Natural killer cell (primary cell): ENCODE measurements around the gene ARL13B. TPM values are rescaled to one million over a fixed set of nuclear protein-coding genes. Genes with fewer than 3 reads are reported as not detected.

Experiments
- ATAC-seq, 3 donors: fragments of 150-1000 bp in 2 of 3; fragments of 200-7000 bp in 1 of 3; cut with Tn5 transposase; 1 replicate in 1 of 3; 2 replicates in 2 of 3; pipeline ENCODE4 v1.10.0; 2021; ENCODE audit warnings: mild to moderate bottlenecking in 2 of 3, moderate library complexity in 2 of 3
- DNase-seq, 2 donors: peaks; one replicate each; pipeline versions ENCODE4 v3.0.0 to v3.0.0-alpha.2; 2013 to 2021; ENCODE audit warnings: mixed read lengths in 1 of 2
- H3K27ac ChIP-seq: one replicate; pipeline ENCODE4 v1.5.1; 2013; ENCODE audit warnings: mild to moderate bottlenecking, low read length
- H3K27me3 ChIP-seq: one replicate; pipeline ENCODE4 v1.6.1; 2013; ENCODE audit warnings: low read length; ENCODE audit not compliant: control insufficient read depth, insufficient read depth
- H3K36me3 ChIP-seq: one replicate; pipeline ENCODE4 v1.6.1; 2013; ENCODE audit warnings: low read length; ENCODE audit not compliant: control insufficient read depth, insufficient read depth
- H3K4me1 ChIP-seq: one replicate; pipeline ENCODE4 v1.6.1; 2013; ENCODE audit warnings: low read length; ENCODE audit not compliant: control insufficient read depth, insufficient read depth
- H3K4me3 ChIP-seq: one replicate; pipeline ENCODE4 v1.5.1; 2013; ENCODE audit warnings: low read length
- H3K9me3 ChIP-seq: one replicate; pipeline ENCODE4 v1.6.1; 2013; ENCODE audit warnings: low read length; ENCODE audit not compliant: control insufficient read depth, insufficient read depth
- H3K27ac Mint-ChIP-seq, 2 donors: one replicate each; pipeline ENCODE4 v1.8.0; 2022; ENCODE audit warnings: mild to moderate bottlenecking in 2 of 2, mixed read lengths in 2 of 2, moderate library complexity in 1 of 2
- H3K27me3 Mint-ChIP-seq, 2 donors: one replicate each; pipeline ENCODE4 v1.8.0; 2022; ENCODE audit warnings: low read depth in 2 of 2, mixed read lengths in 2 of 2
- H3K36me3 Mint-ChIP-seq: one replicate; pipeline ENCODE4 v1.8.0; 2022; ENCODE audit warnings: mixed read lengths
- H3K4me1 Mint-ChIP-seq, 2 donors: one replicate each; pipeline ENCODE4 v1.8.0; 2022; ENCODE audit warnings: mixed read lengths in 2 of 2
- H3K4me3 Mint-ChIP-seq: one replicate; pipeline ENCODE4 v1.8.0; 2022; ENCODE audit warnings: mild to moderate bottlenecking, moderate library complexity, mixed read lengths
- H3K9me3 Mint-ChIP-seq, 2 donors: one replicate each; pipeline ENCODE4 v1.8.0; 2022; ENCODE audit warnings: mixed read lengths in 2 of 2
- WGBS: methylation state at CpG from one replicate; pipeline ENCODE4 v1.1.7; 2013; ENCODE audit warnings: missing lambda C conversion rate; ENCODE audit not compliant: insufficient coverage; 5-methylcytosine and 5-hydroxymethylcytosine counted together
- intact Hi-C: fragments of 100-400 bp; cut with micrococcal nuclease; formaldehyde crosslinking; loops from one replicate; pipeline ENCODE4 v1.14.2; 2022
- total RNA-seq, 4 donors: library from RNA; stranded (reverse); fragments of 120-200 nt in 1 of 4; gene quantifications; one replicate each; pipeline versions ENCODE4 v1.2.3 to v1.2.4, GENCODE V29; 2013 to 2022
- TF ChIP-seq, protein P1 (sequence below): fragments of 200-600 bp; IDR thresholded peaks from one replicate; pipeline ENCODE4 v1.8.0; 2022; ENCODE audit warnings: antibody characterized with exemption

The ARL13B gene
- total RNA-seq, 3 donors from 2014 or later (not counting 1 experiment from before 2014, with no cell fraction given) = 8.3 to 14.3 (median 10.5) TPM

- 75% methylated on average over 1 of the region's 1 CpG for WGBS
- intact Hi-C loops = no loop called here
These were observed 86.0 kb downstream of the ARL13B start for GRCh38 chr3:94065819-94066480.

DNA sequence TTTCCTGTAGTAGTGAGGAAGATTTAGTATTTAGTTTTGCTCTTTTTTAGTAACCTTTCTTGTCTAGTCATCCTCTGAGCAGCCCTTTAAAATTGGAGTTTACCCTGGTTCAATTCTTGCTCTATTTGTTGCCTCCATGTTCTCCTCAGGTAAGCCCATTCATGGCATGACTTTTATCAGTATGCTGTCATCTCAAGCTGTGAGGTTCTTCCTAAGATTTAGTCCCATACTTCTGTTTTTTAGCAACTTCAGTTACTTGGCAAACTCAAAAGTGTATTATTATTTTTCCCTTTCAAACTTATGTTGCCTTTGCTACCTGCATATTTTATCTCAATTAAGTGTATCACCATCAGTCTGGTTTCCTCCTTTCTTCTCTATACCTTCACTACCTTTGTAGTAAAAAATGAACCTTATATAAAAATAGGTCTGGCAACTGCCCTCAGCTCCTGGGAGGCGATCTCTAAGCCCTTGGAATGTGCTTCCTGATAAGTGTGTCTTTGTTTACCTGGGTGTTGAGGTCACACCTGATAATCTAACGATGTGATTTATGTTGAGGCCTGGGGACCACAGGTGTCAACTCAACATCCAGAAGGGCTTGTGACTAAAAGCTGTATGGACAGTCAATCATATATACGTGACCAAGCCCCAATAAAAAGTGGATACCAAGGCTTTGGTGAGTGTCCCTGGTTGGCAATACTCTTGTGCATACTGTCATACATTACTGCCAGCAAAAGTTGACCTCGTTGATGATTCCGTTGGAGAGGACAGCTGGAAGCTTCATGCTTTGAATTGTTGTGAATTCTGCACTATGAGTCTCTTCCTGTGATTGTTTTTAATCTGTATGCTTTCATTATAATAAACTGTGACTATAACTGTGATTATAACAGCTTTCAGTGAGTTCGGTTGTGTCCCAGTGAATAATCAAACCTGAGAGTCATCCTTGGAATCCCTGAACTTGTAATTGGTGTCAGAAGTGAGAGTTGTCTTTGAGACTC is 86.8 kb downstream of the ARL13B start:
- Mint-ChIP-seq H3K36me3 (peaks cover 9% of the 10 kb centered on the region), H3K27me3 (no peaks in the 10 kb centered on the region), H3K9me3 (no peaks in the 10 kb centered on the region), H3K4me3 (no peak overlapping the region), H3K27ac (peak overlapping the region; percentile 47 to 48), H3K4me1 (peaks cover 54 to 57% of the 10 kb centered on the region in 2 donors)
- DNase-seq (no peak), ATAC-seq (no peak)
- Histone ChIP-seq H3K4me1 (peaks cover 7% of the 10 kb centered on the region), H3K4me3 (no peak overlapping the region), H3K36me3 (peaks cover 19% of the 10 kb centered on the region), H3K9me3 (no peaks in the 10 kb centered on the region), H3K27me3 (no peaks in the 10 kb centered on the region), H3K27ac (no peak overlapping the region)
- WGBS = 96% methylated on average over 5 of the region's 6 CpGs
- intact Hi-C loops = no loop called here
- TF ChIP-seq, protein P1, sequence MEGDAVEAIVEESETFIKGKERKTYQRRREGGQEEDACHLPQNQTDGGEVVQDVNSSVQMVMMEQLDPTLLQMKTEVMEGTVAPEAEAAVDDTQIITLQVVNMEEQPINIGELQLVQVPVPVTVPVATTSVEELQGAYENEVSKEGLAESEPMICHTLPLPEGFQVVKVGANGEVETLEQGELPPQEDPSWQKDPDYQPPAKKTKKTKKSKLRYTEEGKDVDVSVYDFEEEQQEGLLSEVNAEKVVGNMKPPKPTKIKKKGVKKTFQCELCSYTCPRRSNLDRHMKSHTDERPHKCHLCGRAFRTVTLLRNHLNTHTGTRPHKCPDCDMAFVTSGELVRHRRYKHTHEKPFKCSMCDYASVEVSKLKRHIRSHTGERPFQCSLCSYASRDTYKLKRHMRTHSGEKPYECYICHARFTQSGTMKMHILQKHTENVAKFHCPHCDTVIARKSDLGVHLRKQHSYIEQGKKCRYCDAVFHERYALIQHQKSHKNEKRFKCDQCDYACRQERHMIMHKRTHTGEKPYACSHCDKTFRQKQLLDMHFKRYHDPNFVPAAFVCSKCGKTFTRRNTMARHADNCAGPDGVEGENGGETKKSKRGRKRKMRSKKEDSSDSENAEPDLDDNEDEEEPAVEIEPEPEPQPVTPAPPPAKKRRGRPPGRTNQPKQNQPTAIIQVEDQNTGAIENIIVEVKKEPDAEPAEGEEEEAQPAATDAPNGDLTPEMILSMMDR = no peak

More at GRCh38 chr3:94065819-94066480, 86.0 kb downstream of the ARL13B start:
- ATAC-seq (no peak), DNase-seq (no peak)
- Mint-ChIP-seq H3K36me3 (peaks cover 9% of the 10 kb centered on the region), H3K27me3 (no peaks in the 10 kb centered on the region), H3K9me3 (no peaks in the 10 kb centered on the region), H3K4me1 (peaks cover 51 to 54% of the 10 kb centered on the region in 2 donors), H3K27ac (peak overlapping the region; percentile 47 to 48), H3K4me3 (no peak overlapping the region)
- Histone ChIP-seq H3K4me3 (no peak overlapping the region), H3K36me3 (peaks cover 15% of the 10 kb centered on the region), H3K27ac (no peak overlapping the region), H3K27me3 (no peaks in the 10 kb centered on the region), H3K4me1 (peaks cover 7% of the 10 kb centered on the region), H3K9me3 (no peaks in the 10 kb centered on the region)
- TF ChIP-seq, protein P1 = no peak

DNA sequence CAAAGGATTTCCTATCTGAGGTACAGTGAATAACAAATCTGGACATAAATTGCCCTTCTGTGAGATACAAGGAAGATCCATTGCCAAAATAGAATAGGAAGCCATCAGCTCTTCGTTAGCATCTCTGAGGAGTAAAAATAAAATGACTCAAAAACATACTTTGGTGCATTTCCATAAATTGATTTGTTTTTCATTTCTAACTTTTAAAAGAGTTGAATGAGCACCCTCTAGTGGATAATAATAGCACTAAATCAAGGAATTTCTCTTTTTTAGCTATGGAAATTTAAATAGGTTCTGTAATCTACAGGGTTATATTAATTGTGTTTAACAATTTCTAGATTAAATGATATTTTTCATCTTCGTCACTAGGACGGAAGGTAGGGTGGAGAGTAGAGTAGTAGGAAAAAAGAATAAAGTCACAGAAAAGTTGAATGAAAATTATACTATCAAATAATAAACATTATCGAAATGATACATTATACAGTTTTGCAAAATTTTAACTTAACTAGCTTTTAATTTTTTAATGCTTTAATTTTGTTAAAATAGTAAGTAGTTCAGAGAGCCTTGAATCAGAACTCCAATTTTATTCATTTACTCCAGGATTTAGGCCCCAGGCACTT is 89.3 kb downstream of the ARL13B start:
- TF ChIP-seq, protein P1 = peak; percentile 76
- 20% methylated on average over 1 of the region's 4 CpGs for WGBS
- Histone ChIP-seq H3K4me3 (no peak overlapping the region), H3K4me1 (no peaks in the 10 kb centered on the region), H3K36me3 (peaks cover 19% of the 10 kb centered on the region), H3K9me3 (no peaks in the 10 kb centered on the region), H3K27me3 (no peaks in the 10 kb centered on the region), H3K27ac (no peak overlapping the region)
- no peak overlapping the region for H3K4me3 Mint-ChIP-seq
- peak overlapping the region; percentile 46 to 67 for H3K27ac Mint-ChIP-seq
- H3K9me3 Mint-ChIP-seq = peaks cover 0 to 3% of the 10 kb centered on the region in 2 donors
- intact Hi-C loops = loop anchor here (1.0 kb wide), 1 partner anchor 65 kb away; no protein-coding TSS in a partner anchor
- H3K36me3 Mint-ChIP-seq = peaks cover 9% of the 10 kb centered on the region
- H3K27me3 Mint-ChIP-seq = no peaks in the 10 kb centered on the region
- peak in 1 of 3 donors; percentile 39 for ATAC-seq
- DNase-seq = peak in 1 of 2 donors; percentile 39
- peaks cover 61 to 62% of the 10 kb centered on the region in 2 donors for H3K4me1 Mint-ChIP-seq
